Ascending aorta (tissue), 2 donors: ENCODE measurements around the gene LAYN. TPM values are rescaled to one million over a fixed set of nuclear protein-coding genes. Genes with fewer than 3 reads are reported as not detected.

Source experiments
- DNase-seq, 2 donors: peaks; one replicate each; pipeline ENCODE4 v3.0.0-alpha.2; 2019; ENCODE audit warnings: low spot score in 2 of 2
- H3K27ac ChIP-seq, 2 donors: fragments of 200-600 bp; sonication (generic); one replicate each; pipeline ENCODE4 v1.5.1; 2016 to 2017; ENCODE audit warnings: mild to moderate bottlenecking in 1 of 2
- H3K27me3 ChIP-seq: fragments of 200-600 bp; sonication (generic); one replicate; pipeline ENCODE4 v1.5.1; 2017
- H3K36me3 ChIP-seq, 2 donors: fragments of 200-600 bp; sonication (generic); one replicate each; pipeline ENCODE4 v1.5.1; 2016
- H3K4me1 ChIP-seq, 2 donors: fragments of 200-600 bp; sonication (generic); one replicate each; pipeline ENCODE4 v1.5.1; 2016 to 2017; ENCODE audit warnings: mild to moderate bottlenecking in 1 of 2
- H3K4me3 ChIP-seq, 2 donors: fragments of 200-600 bp; sonication (generic); one replicate each; pipeline ENCODE4 v1.5.1; 2016 to 2017; ENCODE audit warnings: mild to moderate bottlenecking in 1 of 2
- H3K9me3 ChIP-seq, 2 donors: fragments of 200-600 bp; sonication (generic); one replicate each; pipeline ENCODE4 v1.5.1; 2016
- intact Hi-C: fragments of 100-400 bp; cut with DNase I; formaldehyde crosslinking; loops from one replicate; pipeline ENCODE4 v1.15.1; 2023
- total RNA-seq: library from RNA; depleted of rRNA; stranded (reverse); fragments of >200 nt; gene quantifications from one replicate; pipeline ENCODE4 v1.1.0, GENCODE V29; 2016
- TF ChIP-seq, protein P1 (sequence below), 3 experiments: fragments of 200-600 bp in 2 of 3; fragments of 450-650 bp in 1 of 3; sonication (generic) in 2 of 3; IDR thresholded peaks; one replicate each; pipeline ENCODE4 v1.5.1; 2016 to 2019; ENCODE audit warnings: antibody characterized with exemption in 3 of 3, mild to moderate bottlenecking in 1 of 3, moderate library complexity in 1 of 3

The LAYN gene
- total RNA-seq, 1 donor from 2014 or later: 27.2 TPM

DNA sequence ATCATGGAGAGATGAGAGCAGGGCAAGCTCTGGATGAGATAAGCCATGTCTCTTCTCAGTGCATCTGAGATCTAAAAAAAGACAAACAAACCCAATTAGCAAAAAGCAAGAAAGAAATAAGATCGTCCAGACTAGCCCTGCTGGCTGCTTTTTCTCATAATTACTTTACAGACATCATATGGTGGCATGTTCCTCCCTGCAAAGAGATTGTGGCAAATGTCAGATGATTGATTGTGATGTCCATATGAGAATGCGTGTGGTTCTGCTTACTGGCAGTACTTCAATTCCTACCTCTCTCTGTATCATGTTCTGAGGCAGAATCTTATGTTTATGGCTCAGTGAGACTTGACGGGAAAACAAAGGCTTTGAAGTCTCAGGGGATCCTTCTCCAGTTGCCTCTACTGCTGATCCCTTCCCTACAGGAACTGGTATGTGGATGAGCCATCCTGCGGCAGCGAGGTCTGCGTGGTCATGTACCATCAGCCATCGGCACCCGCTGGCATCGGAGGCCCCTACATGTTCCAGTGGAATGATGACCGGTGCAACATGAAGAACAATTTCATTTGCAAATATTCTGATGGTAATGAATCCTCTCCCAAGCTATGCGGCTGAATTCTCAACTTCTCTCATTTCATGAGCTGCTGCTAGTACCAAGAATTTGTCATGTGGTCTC lies 8.8 kb downstream of the LAYN start:
- no peaks in the 10 kb centered on the region for H3K4me1 ChIP-seq
- peaks cover 11 to 39% of the 10 kb centered on the region in 2 donors for H3K36me3 ChIP-seq
- no peak for DNase-seq
- no peak overlapping the region for H3K4me3 ChIP-seq
- H3K9me3 ChIP-seq: no peaks in the 10 kb centered on the region
- no peaks in the 10 kb centered on the region for H3K27me3 ChIP-seq
- no peak overlapping the region for H3K27ac ChIP-seq
- TF ChIP-seq, protein P1, sequence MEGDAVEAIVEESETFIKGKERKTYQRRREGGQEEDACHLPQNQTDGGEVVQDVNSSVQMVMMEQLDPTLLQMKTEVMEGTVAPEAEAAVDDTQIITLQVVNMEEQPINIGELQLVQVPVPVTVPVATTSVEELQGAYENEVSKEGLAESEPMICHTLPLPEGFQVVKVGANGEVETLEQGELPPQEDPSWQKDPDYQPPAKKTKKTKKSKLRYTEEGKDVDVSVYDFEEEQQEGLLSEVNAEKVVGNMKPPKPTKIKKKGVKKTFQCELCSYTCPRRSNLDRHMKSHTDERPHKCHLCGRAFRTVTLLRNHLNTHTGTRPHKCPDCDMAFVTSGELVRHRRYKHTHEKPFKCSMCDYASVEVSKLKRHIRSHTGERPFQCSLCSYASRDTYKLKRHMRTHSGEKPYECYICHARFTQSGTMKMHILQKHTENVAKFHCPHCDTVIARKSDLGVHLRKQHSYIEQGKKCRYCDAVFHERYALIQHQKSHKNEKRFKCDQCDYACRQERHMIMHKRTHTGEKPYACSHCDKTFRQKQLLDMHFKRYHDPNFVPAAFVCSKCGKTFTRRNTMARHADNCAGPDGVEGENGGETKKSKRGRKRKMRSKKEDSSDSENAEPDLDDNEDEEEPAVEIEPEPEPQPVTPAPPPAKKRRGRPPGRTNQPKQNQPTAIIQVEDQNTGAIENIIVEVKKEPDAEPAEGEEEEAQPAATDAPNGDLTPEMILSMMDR (IDR thresholded peaks at IDR 0.05): no peak
- intact Hi-C loops: no loop called here

DNA sequence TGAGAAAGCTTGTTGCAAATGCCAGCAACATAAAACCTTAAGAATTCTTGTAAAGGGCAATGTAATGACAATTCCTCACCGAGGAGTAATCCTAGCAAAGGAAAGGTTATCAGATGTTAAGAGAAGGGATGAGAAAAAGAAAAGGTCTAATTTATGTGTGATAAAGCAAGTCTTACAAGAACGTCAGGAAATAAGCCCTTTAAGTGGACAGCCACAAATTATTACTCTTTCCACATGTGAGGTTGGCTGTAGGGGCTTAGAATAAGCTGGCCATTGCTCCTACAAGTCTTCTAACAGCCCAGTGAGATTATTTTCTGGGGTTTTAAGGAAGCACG lies 9.3 kb downstream of the LAYN start:
- no peaks in the 10 kb centered on the region for H3K4me1 ChIP-seq
- H3K9me3 ChIP-seq: no peaks in the 10 kb centered on the region
- peaks cover 11 to 35% of the 10 kb centered on the region in 2 donors for H3K36me3 ChIP-seq
- no peak for DNase-seq
- TF ChIP-seq, protein P1 (IDR thresholded peaks at IDR 0.05): no peak
- no peak overlapping the region for H3K4me3 ChIP-seq
- no peaks in the 10 kb centered on the region for H3K27me3 ChIP-seq
- intact Hi-C loops: no loop called here
- no peak overlapping the region for H3K27ac ChIP-seq

DNA sequence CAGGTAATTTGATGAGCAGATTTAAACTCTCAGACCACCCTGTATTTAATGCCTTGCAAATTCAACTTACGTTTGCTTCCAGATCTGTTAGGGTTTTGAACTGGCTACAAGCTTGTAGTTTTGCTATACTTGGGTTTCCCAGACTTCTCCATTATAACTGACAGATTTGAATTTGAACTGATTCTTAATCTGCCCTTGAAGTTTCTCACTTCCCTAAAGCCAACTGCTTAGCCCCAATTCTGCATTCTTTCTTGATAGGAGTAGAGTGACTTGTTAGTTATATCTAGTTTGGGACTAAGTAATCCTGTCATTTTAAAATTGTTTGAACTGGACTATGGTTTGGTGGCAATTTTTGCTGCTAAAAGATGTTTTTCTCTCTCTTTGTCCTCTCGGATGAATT lies 9.7 kb downstream of the LAYN start:
- intact Hi-C loops: no loop called here
- peaks cover 11 to 36% of the 10 kb centered on the region in 2 donors for H3K36me3 ChIP-seq
- no peak overlapping the region for H3K27ac ChIP-seq

DNA sequence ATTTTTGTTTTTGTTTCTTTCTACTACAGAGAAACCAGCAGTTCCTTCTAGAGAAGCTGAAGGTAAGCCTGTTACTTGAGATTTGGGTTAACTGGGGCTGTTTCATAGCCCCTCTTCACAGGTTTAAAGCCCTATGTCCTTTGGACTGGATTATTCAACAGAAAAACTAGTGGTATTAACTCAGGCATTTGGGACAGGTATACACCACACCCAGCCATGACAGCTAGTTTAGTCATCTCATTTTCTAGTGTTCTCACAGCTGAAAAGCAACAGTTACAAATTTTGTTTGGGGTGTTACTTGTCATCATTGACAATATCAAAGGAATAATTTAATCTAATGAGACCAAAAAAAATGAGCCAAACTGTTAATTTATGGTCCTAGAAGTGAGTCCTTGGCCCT lies 14.0 kb downstream of the LAYN start:
- peaks cover 0 to 6% of the 10 kb centered on the region in 2 donors for H3K4me1 ChIP-seq
- intact Hi-C loops: no loop called here

More for the DNA sequence above, 9.7 kb downstream of the LAYN start:
- H3K9me3 ChIP-seq: no peaks in the 10 kb centered on the region
- H3K4me1 ChIP-seq: no peaks in the 10 kb centered on the region
- H3K27me3 ChIP-seq: no peaks in the 10 kb centered on the region
- no peak overlapping the region for H3K4me3 ChIP-seq
- no peak for DNase-seq
- TF ChIP-seq, protein P1 (IDR thresholded peaks at IDR 0.05): no peak

DNA sequence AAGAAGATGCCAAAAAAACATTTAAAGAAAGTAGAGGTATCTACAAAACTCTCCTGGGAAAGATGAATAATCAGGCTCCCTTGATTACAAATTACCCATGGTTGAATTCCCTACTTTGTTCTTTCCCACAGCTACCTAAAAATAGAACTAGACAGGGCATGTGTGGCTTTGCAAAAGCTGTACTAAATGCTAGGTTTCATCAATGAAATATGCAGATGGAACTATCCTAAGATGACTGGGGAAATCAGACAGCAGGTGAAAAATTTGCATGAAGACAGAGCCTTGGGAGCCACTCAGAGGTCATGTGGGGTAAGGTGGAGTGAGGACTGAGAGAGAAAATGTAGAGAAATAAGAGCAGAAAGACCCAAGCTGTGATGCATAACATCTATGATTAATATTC lies 14.7 kb downstream of the LAYN start:
- Histone ChIP-seq H3K36me3 (peaks cover 0 to 23% of the 10 kb centered on the region in 2 donors), H3K27ac (no peak overlapping the region)
- intact Hi-C loops: no loop called here

More for the DNA sequence above, 14.0 kb downstream of the LAYN start:
- Histone ChIP-seq H3K9me3 (no peaks in the 10 kb centered on the region), H3K27ac (no peak overlapping the region), H3K4me3 (no peak overlapping the region), H3K36me3 (peaks cover 0 to 18% of the 10 kb centered on the region in 2 donors), H3K27me3 (no peaks in the 10 kb centered on the region)
- DNase-seq: no peak
- TF ChIP-seq, protein P1 (IDR thresholded peaks at IDR 0.05): no peak

More for the DNA sequence above, 14.7 kb downstream of the LAYN start:
- no peaks in the 10 kb centered on the region for H3K9me3 ChIP-seq
- H3K4me1 ChIP-seq: peaks cover 0 to 6% of the 10 kb centered on the region in 2 donors
- no peak overlapping the region for H3K4me3 ChIP-seq
- TF ChIP-seq, protein P1 (IDR thresholded peaks at IDR 0.05): no peak
- DNase-seq: no peak
- no peaks in the 10 kb centered on the region for H3K27me3 ChIP-seq
